Central memory CD8-positive, alpha-beta T cell (primary cell): ENCODE data around the gene ABTB2.

Experiments
- ATAC-seq: fragments of 150-1000 bp; cut with Tn5 transposase; replicated peaks from 2 replicates; pipeline ENCODE4 v1.10.0; 2022; ENCODE audit warnings: mild to moderate bottlenecking, moderate FRiP score, moderate number of reproducible peaks; ENCODE audit not compliant: poor library complexity, severe bottlenecking; ENCODE audit errors: extremely low read depth
- DNase-seq, 2 donors: peaks; one replicate each; pipeline ENCODE4 v3.0.0; 2021; ENCODE audit warnings: low spot score in 2 of 2
- H3K27ac Mint-ChIP-seq: one replicate; pipeline ENCODE4 v1.8.0; 2022; ENCODE audit warnings: low read depth, mild to moderate bottlenecking, moderate library complexity, mixed read lengths
- H3K27me3 Mint-ChIP-seq: one replicate; pipeline ENCODE4 v1.8.0; 2022; ENCODE audit warnings: mixed read lengths
- H3K36me3 Mint-ChIP-seq: one replicate; pipeline ENCODE4 v1.8.0; 2022; ENCODE audit warnings: mild to moderate bottlenecking, moderate library complexity, mixed read lengths; ENCODE audit not compliant: insufficient read depth
- H3K4me1 Mint-ChIP-seq: one replicate; pipeline ENCODE4 v1.8.0; 2022; ENCODE audit warnings: mixed read lengths
- H3K4me3 Mint-ChIP-seq: one replicate; pipeline ENCODE4 v1.8.0; 2022; ENCODE audit warnings: mild to moderate bottlenecking, moderate library complexity, mixed read lengths
- H3K9me3 Mint-ChIP-seq: one replicate; pipeline ENCODE4 v1.8.0; 2022; ENCODE audit warnings: mixed read lengths

The ABTB2 gene

GRCh38 chr11:34358258-34358727 is 483 bp upstream of the ABTB2 start:
- Mint-ChIP-seq H3K4me3 (peak overlapping the region; percentile 84), H3K27ac (peak overlapping the region; percentile 50), H3K27me3 (peaks cover 70% of the 10 kb centered on the region), H3K4me1 (peaks cover 23% of the 10 kb centered on the region), H3K36me3 (peaks cover 15% of the 10 kb centered on the region), H3K9me3 (no peaks in the 10 kb centered on the region)
- ATAC-seq = peak; percentile 15
- DNase-seq = no peak

GRCh38 chr11:34356913-34357700 is 703 bp downstream of the ABTB2 start:
- ATAC-seq = peak; percentile 42
- H3K4me1 Mint-ChIP-seq = peaks cover 23% of the 10 kb centered on the region
- H3K27ac Mint-ChIP-seq = no peak overlapping the region

GRCh38 chr11:34356576-34356912 is 1.3 kb downstream of the ABTB2 start:
- Mint-ChIP-seq H3K36me3 (peaks cover 15% of the 10 kb centered on the region), H3K4me1 (peaks cover 23% of the 10 kb centered on the region), H3K27ac (no peak overlapping the region), H3K27me3 (peaks cover 72% of the 10 kb centered on the region), H3K4me3 (peak overlapping the region; percentile 84), H3K9me3 (no peaks in the 10 kb centered on the region)
- no peak for ATAC-seq
- DNase-seq = no peak

More at GRCh38 chr11:34356913-34357700, 703 bp downstream of the ABTB2 start:
- H3K27me3 Mint-ChIP-seq = peaks cover 70% of the 10 kb centered on the region
- H3K4me3 Mint-ChIP-seq = peak overlapping the region; percentile 84
- H3K36me3 Mint-ChIP-seq = peaks cover 15% of the 10 kb centered on the region
- no peaks in the 10 kb centered on the region for H3K9me3 Mint-ChIP-seq
- peak; percentile 30 to 44 for DNase-seq

GRCh38 chr11:34356130-34356529 is 1.7 kb downstream of the ABTB2 start:
- DNase-seq (no peak), ATAC-seq (no peak)
- H3K4me1 Mint-ChIP-seq = peaks cover 23% of the 10 kb centered on the region
- no peaks in the 10 kb centered on the region for H3K9me3 Mint-ChIP-seq
- peaks cover 72% of the 10 kb centered on the region for H3K27me3 Mint-ChIP-seq
- H3K4me3 Mint-ChIP-seq = peak overlapping the region; percentile 84
- peaks cover 15% of the 10 kb centered on the region for H3K36me3 Mint-ChIP-seq
- H3K27ac Mint-ChIP-seq = no peak overlapping the region

- Mint-ChIP-seq H3K4me1 (peaks cover 23% of the 10 kb centered on the region), H3K36me3 (peaks cover 15% of the 10 kb centered on the region), H3K27ac (no peak overlapping the region), H3K4me3 (peak overlapping the region; percentile 84), H3K27me3 (peaks cover 70% of the 10 kb centered on the region), H3K9me3 (no peaks in the 10 kb centered on the region)
- ATAC-seq = no peak
- no peak for DNase-seq
Observed at GRCh38 chr11:34355726-34356125, 2.1 kb downstream of the ABTB2 start.

GRCh38 chr11:34354782-34355181 is 3.0 kb downstream of the ABTB2 start:
- Mint-ChIP-seq H3K36me3 (peaks cover 15% of the 10 kb centered on the region), H3K27me3 (peaks cover 69% of the 10 kb centered on the region), H3K9me3 (no peaks in the 10 kb centered on the region), H3K4me1 (peaks cover 23% of the 10 kb centered on the region), H3K27ac (no peak overlapping the region), H3K4me3 (no peak overlapping the region)
- no peak for ATAC-seq
- no peak for DNase-seq

GRCh38 chr11:34353881-34354280 is 3.9 kb downstream of the ABTB2 start:
- H3K36me3 Mint-ChIP-seq = peaks cover 12% of the 10 kb centered on the region
- no peak overlapping the region for H3K4me3 Mint-ChIP-seq
- peaks cover 18% of the 10 kb centered on the region for H3K4me1 Mint-ChIP-seq
- ATAC-seq (no peak), DNase-seq (no peak)
- H3K27ac Mint-ChIP-seq = no peak overlapping the region
- H3K27me3 Mint-ChIP-seq = peaks cover 75% of the 10 kb centered on the region
- H3K9me3 Mint-ChIP-seq = no peaks in the 10 kb centered on the region

- no peaks in the 10 kb centered on the region for H3K9me3 Mint-ChIP-seq
- no peak overlapping the region for H3K4me3 Mint-ChIP-seq
- H3K27ac Mint-ChIP-seq = no peak overlapping the region
- DNase-seq (no peak), ATAC-seq (no peak)
- H3K36me3 Mint-ChIP-seq = peaks cover 2% of the 10 kb centered on the region
- peaks cover 85% of the 10 kb centered on the region for H3K27me3 Mint-ChIP-seq
- peaks cover 13% of the 10 kb centered on the region for H3K4me1 Mint-ChIP-seq
Observed at GRCh38 chr11:34351687-34352469, 5.9 kb downstream of the ABTB2 start.

- no peak overlapping the region for H3K4me3 Mint-ChIP-seq
- H3K27me3 Mint-ChIP-seq = peaks cover 79% of the 10 kb centered on the region
- no peaks in the 10 kb centered on the region for H3K9me3 Mint-ChIP-seq
- DNase-seq (no peak), ATAC-seq (no peak)
- no peaks in the 10 kb centered on the region for H3K36me3 Mint-ChIP-seq
- H3K27ac Mint-ChIP-seq = no peak overlapping the region
- H3K4me1 Mint-ChIP-seq = peaks cover 5% of the 10 kb centered on the region
Observed at GRCh38 chr11:34351051-34351450, 6.8 kb downstream of the ABTB2 start.

- no peak for ATAC-seq
- no peak for DNase-seq
- no peak overlapping the region for H3K4me3 Mint-ChIP-seq
- H3K27ac Mint-ChIP-seq = no peak overlapping the region
- H3K36me3 Mint-ChIP-seq = no peaks in the 10 kb centered on the region
- H3K4me1 Mint-ChIP-seq = no peaks in the 10 kb centered on the region
- H3K27me3 Mint-ChIP-seq = peaks cover 67% of the 10 kb centered on the region
- no peaks in the 10 kb centered on the region for H3K9me3 Mint-ChIP-seq
Observed at GRCh38 chr11:34349882-34350281, 7.9 kb downstream of the ABTB2 start.

GRCh38 chr11:34348919-34349318 is 8.9 kb downstream of the ABTB2 start:
- DNase-seq (no peak), ATAC-seq (no peak)
- Mint-ChIP-seq H3K4me1 (no peaks in the 10 kb centered on the region), H3K27me3 (peaks cover 57% of the 10 kb centered on the region), H3K4me3 (no peak overlapping the region), H3K36me3 (no peaks in the 10 kb centered on the region), H3K27ac (no peak overlapping the region), H3K9me3 (no peaks in the 10 kb centered on the region)

- ATAC-seq (no peak), DNase-seq (no peak)
- Mint-ChIP-seq H3K27me3 (peaks cover 49% of the 10 kb centered on the region), H3K36me3 (no peaks in the 10 kb centered on the region), H3K4me1 (no peaks in the 10 kb centered on the region), H3K9me3 (no peaks in the 10 kb centered on the region), H3K4me3 (no peak overlapping the region), H3K27ac (no peak overlapping the region)
Observed at GRCh38 chr11:34348096-34348495, 9.7 kb downstream of the ABTB2 start.

- DNase-seq (no peak), ATAC-seq (no peak)
- Mint-ChIP-seq H3K4me1 (no peaks in the 10 kb centered on the region), H3K9me3 (no peaks in the 10 kb centered on the region), H3K4me3 (no peak overlapping the region), H3K27ac (no peak overlapping the region), H3K27me3 (peaks cover 34% of the 10 kb centered on the region), H3K36me3 (no peaks in the 10 kb centered on the region)
Observed at GRCh38 chr11:34346551-34346950, 11.3 kb downstream of the ABTB2 start.
